MCF 10A (cell line): Measurements from ENCODE around the gene ARHGAP21. TPM values are rescaled to one million over a fixed set of nuclear protein-coding genes. Genes with fewer than 3 reads are reported as not detected.
"Not testable (repeated sequence)": the region's sequence is repeated elsewhere in the genome, so short reads cannot be mapped to it uniquely, and the experiment has no call there.

ENCODE experiments used
- Bru-seq: library from RNA; stranded (reverse); fragments of 400-500 nt; gene quantifications from one replicate; lab custom pipeline; 2021; lab: Mats Ljungman, UMichigan
- BruChase-seq, 2 experiments: library from RNA; stranded (reverse); fragments of 400-500 nt; gene quantifications; one replicate each; lab custom pipeline; 2021; lab: Mats Ljungman, UMichigan
- BruUV-seq: library from RNA; stranded (reverse); fragments of 400-500 nt; replicated peaks from 2 replicates; lab custom pipeline; 2021; lab: Mats Ljungman, UMichigan
- CTCF ChIA-PET: fragments of 300-600 bp; sonication (Branson Sonifier 250); formaldehyde crosslinking; extraction: SDS; loops from one replicate; lab custom pipeline; 2021; ENCODE audit warnings: antibody characterized with exemption, inconsistent platforms; lab: Yijun Ruan, JAX
- POLR2A ChIA-PET: fragments of 300-600, 350-650 bp; sonication (Branson Sonifier 250); formaldehyde crosslinking; extraction: SDS; loops from one replicate; lab custom pipeline; 2020; ENCODE audit warnings: antibody characterized with exemption, inconsistent platforms; lab: Yijun Ruan, JAX
- DNase-seq: peaks from one replicate; pipeline ENCODE4 v3.0.0-alpha.2; 2018; ENCODE audit not compliant: unreplicated experiment
- H3K27ac Mint-ChIP-seq: one replicate; pipeline ENCODE4 v1.8.0; 2022; ENCODE audit warnings: mild to moderate bottlenecking, low read depth, mixed read lengths; ENCODE audit not compliant: unreplicated experiment
- H3K27me3 Mint-ChIP-seq: one replicate; pipeline ENCODE4 v1.8.0; 2022; ENCODE audit warnings: mixed read lengths; ENCODE audit not compliant: insufficient read depth, unreplicated experiment
- H3K36me3 Mint-ChIP-seq: one replicate; pipeline ENCODE4 v1.8.0; 2022; ENCODE audit warnings: mild to moderate bottlenecking, moderate library complexity, mixed read lengths; ENCODE audit not compliant: insufficient read depth, unreplicated experiment
- H3K4me1 Mint-ChIP-seq: one replicate; pipeline ENCODE4 v1.8.0; 2022; ENCODE audit warnings: mixed read lengths; ENCODE audit not compliant: insufficient read depth, unreplicated experiment
- H3K4me3 Mint-ChIP-seq: one replicate; pipeline ENCODE4 v1.8.0; 2022; ENCODE audit warnings: mild to moderate bottlenecking, moderate library complexity, mixed read lengths; ENCODE audit not compliant: unreplicated experiment
- H3K9me3 Mint-ChIP-seq: one replicate; pipeline ENCODE4 v1.8.0; 2022; ENCODE audit warnings: mixed read lengths; ENCODE audit not compliant: unreplicated experiment
- intact Hi-C: fragments of 100-400 bp; cut with micrococcal nuclease; formaldehyde crosslinking; loops from 2 replicates; pipeline ENCODE4 v1.14.1; 2022
- long read RNA-seq: library from polyadenylated mRNA; stranded (forward); transcript quantifications from one replicate; pipeline ENCODE4 v2.0.0, GENCODE V29; 2022
- total RNA-seq: library from RNA; stranded (reverse); gene quantifications from 2 replicates; pipeline ENCODE4 v1.2.3, GENCODE V29; 2022
- TF ChIP-seq, protein P1 (sequence below): fragments of 200-600 bp; IDR thresholded peaks from one replicate; pipeline ENCODE4 v1.8.0; 2022; ENCODE audit warnings: antibody characterized with exemption, mild to moderate bottlenecking; ENCODE audit not compliant: unreplicated experiment

The ARHGAP21 gene
- total RNA-seq (75.4 and 85.1 TPM in 2 replicates), Bru-seq, nascent RNA (percentile 87 among the genes with signal in this experiment), BruChase-seq, experiment 1, labeled RNA remaining after a 6-hour chase (percentile 85 among the genes with signal in this experiment), BruChase-seq, experiment 2, labeled RNA remaining after a 2-hour chase (percentile 83 among the genes with signal in this experiment)
- long read RNA-seq, partial matches to known transcripts, result 11 of 27 reads
- long read RNA-seq, other reads (novel, unspliced or antisense), result 16 of 27 reads

GRCh38 chr10:24723788-24724380 is at the start of gene ARHGAP21:
Gene ARHGAP21, minus strand, starts transcription at chr10:24723887. Its CDS starts 1,988 bp downstream, at chr10:24721899.
- BruUV-seq, result no TSS peak

DNA sequence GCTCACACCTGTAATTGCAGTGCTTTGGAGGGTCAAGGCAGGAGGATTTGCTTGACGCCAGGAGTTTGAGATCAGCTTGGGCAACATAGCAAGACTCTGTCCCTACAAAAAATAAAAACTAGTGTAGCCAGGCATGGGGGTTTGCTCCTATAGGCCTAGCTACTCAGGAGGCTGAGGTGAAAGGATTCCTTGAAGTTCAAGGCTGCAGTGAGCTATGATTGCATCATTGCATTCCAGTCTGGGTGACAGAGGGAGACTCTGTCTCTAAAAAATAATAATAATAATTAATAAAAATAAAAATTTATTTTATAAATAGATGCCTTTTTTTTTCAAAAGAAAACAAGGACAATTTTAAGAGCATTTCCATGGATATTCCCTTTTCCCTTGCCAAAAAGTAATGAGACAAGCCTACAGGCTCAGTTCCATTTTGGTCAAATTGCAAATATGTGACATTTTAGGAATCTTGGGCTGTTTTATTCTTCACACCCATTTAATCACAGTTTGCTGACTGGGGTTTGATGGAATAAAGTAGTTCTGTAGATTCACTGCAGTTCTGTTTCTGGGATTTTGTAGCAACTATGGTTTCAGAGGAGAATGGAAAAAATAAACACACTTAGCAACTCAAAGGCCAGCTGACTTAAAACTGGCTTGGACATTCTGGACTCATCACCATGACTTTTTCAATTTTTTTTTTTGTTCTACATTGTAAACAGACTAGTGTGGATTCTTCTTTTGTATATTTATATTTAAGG is 48.4 kb upstream of the ARHGAP21 start:
- DNase-seq, result no peak
- Mint-ChIP-seq H3K4me1 (no peaks in the 10 kb centered on the region), H3K4me3 (no peak overlapping the region), H3K27ac (no peak overlapping the region), H3K9me3 (no peaks in the 10 kb centered on the region), H3K36me3 (no peaks in the 10 kb centered on the region), H3K27me3 (no peaks in the 10 kb centered on the region)
- ChIA-PET POLR2A (interaction anchor here (1.1 kb wide), 1 partner anchor 10 kb away, joined by 3 read pairs; no protein-coding TSS in a partner anchor), CTCF (interaction anchor here (0.6 to 1.2 kb wide), 4 partner anchors 8 to 129 kb away, joined by 3 to 5 read pairs (median 3); no protein-coding TSS in a partner anchor)
- no TSS peak for BruUV-seq
- TF ChIP-seq, protein P1, sequence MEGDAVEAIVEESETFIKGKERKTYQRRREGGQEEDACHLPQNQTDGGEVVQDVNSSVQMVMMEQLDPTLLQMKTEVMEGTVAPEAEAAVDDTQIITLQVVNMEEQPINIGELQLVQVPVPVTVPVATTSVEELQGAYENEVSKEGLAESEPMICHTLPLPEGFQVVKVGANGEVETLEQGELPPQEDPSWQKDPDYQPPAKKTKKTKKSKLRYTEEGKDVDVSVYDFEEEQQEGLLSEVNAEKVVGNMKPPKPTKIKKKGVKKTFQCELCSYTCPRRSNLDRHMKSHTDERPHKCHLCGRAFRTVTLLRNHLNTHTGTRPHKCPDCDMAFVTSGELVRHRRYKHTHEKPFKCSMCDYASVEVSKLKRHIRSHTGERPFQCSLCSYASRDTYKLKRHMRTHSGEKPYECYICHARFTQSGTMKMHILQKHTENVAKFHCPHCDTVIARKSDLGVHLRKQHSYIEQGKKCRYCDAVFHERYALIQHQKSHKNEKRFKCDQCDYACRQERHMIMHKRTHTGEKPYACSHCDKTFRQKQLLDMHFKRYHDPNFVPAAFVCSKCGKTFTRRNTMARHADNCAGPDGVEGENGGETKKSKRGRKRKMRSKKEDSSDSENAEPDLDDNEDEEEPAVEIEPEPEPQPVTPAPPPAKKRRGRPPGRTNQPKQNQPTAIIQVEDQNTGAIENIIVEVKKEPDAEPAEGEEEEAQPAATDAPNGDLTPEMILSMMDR, result no peak
- intact Hi-C loops, result no loop called here

More at GRCh38 chr10:24723788-24724380, at the start of gene ARHGAP21:
- CTCF ChIA-PET, result interaction anchor here (0.7 to 1.2 kb wide), 5 partner anchors 16 to 251 kb away, joined by 3 read pairs; no protein-coding TSS in a partner anchor
- H3K9me3 Mint-ChIP-seq, result no peaks in the 10 kb centered on the region
- no peaks in the 10 kb centered on the region for H3K4me1 Mint-ChIP-seq
- POLR2A ChIA-PET, result interaction anchor here (0.6 to 3.7 kb wide), 21 partner anchors 8 to 293 kb away, joined by 3 to 28 read pairs (median 4); no protein-coding TSS in a partner anchor
- H3K36me3 Mint-ChIP-seq, result peaks cover 5% of the 10 kb centered on the region
- no peak within 1 kb of the TSS for H3K4me3 Mint-ChIP-seq
- DNase-seq, result peak; percentile 75
- TF ChIP-seq, protein P1, result no peak
- H3K27ac Mint-ChIP-seq, result peak within 1 kb of the TSS; percentile 54
- H3K27me3 Mint-ChIP-seq, result no peaks in the 10 kb centered on the region
- intact Hi-C loops, result loop anchor here (1.0 to 5.0 kb wide), 6 partner anchors 81 to 358 kb away; no protein-coding TSS in a partner anchor

- BruUV-seq, DNase-seq, H3K27ac Mint-ChIP-seq, H3K9me3 Mint-ChIP-seq, H3K36me3 Mint-ChIP-seq, CTCF ChIA-PET, H3K4me3 Mint-ChIP-seq, H3K27me3 Mint-ChIP-seq, intact Hi-C loops, POLR2A ChIA-PET: not testable (repeated sequence)
- H3K4me1 Mint-ChIP-seq, result peaks cover 12% of the 10 kb centered on the region
Measured at GRCh38 chr10:24764991-24765390, 41.3 kb upstream of the ARHGAP21 start.

DNA sequence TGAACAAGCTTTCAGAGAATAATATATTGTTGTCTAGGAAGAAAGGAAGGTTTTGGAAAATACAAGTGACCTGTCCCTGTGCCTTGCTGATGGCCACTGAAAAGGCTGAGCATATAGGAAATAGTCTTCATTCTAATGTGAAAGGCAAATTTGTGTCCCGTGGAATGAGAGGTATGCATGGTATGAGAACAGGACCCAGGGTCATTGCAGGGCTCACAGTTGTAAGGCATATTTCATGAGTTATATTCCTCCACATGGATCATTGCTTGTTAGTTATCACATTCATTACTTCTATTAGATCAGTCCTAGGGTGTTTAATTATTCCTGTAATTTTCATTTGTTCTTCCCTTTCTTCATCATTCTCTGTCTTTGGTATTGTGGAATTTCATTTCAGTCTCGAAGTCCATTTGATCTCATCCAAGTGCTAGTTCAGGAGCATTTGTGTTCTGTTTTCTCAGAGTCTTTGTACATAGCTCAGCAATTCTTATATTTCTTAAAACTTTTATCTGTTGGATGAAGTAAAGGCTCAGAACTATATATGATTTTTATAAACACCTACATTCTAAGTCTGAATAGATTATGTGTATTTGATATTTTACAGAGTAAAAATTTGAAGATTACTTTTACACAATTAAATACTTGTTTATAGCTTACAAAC is 39.4 kb upstream of the ARHGAP21 start:
- H3K36me3 Mint-ChIP-seq, result no peaks in the 10 kb centered on the region
- peaks cover 12% of the 10 kb centered on the region for H3K4me1 Mint-ChIP-seq
- DNase-seq, result no peak
- no peaks in the 10 kb centered on the region for H3K27me3 Mint-ChIP-seq
- TF ChIP-seq, protein P1, result no peak
- peaks cover 7% of the 10 kb centered on the region for H3K9me3 Mint-ChIP-seq
- POLR2A ChIA-PET, result interaction anchor here (1.0 to 1.3 kb wide), 2 partner anchors 8 to 58 kb away, joined by 3 read pairs; no protein-coding TSS in a partner anchor
- CTCF ChIA-PET, result interaction anchor here (0.5 to 0.8 kb wide), 2 partner anchors 15 to 17 kb away, joined by 3 read pairs; no protein-coding TSS in a partner anchor
- intact Hi-C loops, result no loop called here
- no peak overlapping the region for H3K4me3 Mint-ChIP-seq
- BruUV-seq, result no TSS peak
- no peak overlapping the region for H3K27ac Mint-ChIP-seq
